SK-N-SH treated with all-trans-retinoic acid at 6 μM for 48 hours (cell line): Measurements from ENCODE around the gene WDR44.

Experiments
- BACH2 ChIP-seq: fragments of 250-450 bp; sonication (Bioruptor Pico); IDR thresholded peaks from 2 replicates; pipeline ENCODE4 v1.9.0; 2021; ENCODE audit warnings: mild to moderate bottlenecking, borderline replicate concordance
- ESRRG ChIP-seq: fragments of 250-450 bp; sonication (Bioruptor Pico); IDR thresholded peaks from 2 replicates; pipeline ENCODE4 v1.6.1; 2021; ENCODE audit warnings: mild to moderate bottlenecking
- ISL1 ChIP-seq: fragments of 250-450 bp; sonication (Bioruptor Pico); IDR thresholded peaks from 2 replicates; pipeline ENCODE4 v2.1.2; 2022; ENCODE audit warnings: mild to moderate bottlenecking, moderate library complexity
- PATZ1 ChIP-seq: fragments of 250-450 bp; sonication (Bioruptor Pico); IDR thresholded peaks from 2 replicates; pipeline ENCODE4 v1.8.0; 2020; ENCODE audit warnings: mild to moderate bottlenecking, moderate library complexity, borderline replicate concordance
- SNAI2 ChIP-seq: fragments of 250-450 bp; sonication (Bioruptor Pico); IDR thresholded peaks from 2 replicates; pipeline ENCODE4 v1.5.0; 2020; ENCODE audit warnings: mild to moderate bottlenecking, moderate library complexity
- TCF4 ChIP-seq: fragments of 250-450 bp; sonication (Bioruptor Pico); IDR thresholded peaks from 2 replicates; pipeline ENCODE4 v1.8.0; 2021; ENCODE audit warnings: mild to moderate bottlenecking, moderate library complexity, borderline replicate concordance
- TOX ChIP-seq: fragments of 250-450 bp; sonication (Bioruptor Pico); IDR thresholded peaks from 2 replicates; pipeline ENCODE4 v1.8.0; 2021; ENCODE audit warnings: mild to moderate bottlenecking, moderate library complexity, borderline replicate concordance
- ZFP3 ChIP-seq: fragments of 250-450 bp; sonication (Bioruptor Pico); IDR thresholded peaks from 2 replicates; pipeline ENCODE4 v1.5.0; 2020; ENCODE audit warnings: mild to moderate bottlenecking, moderate library complexity
- ZNF70 ChIP-seq: fragments of 450-650 bp; formaldehyde crosslinking; IDR thresholded peaks from 2 replicates; pipeline ENCODE4 v1.5.0; 2020; ENCODE audit warnings: mild to moderate bottlenecking, moderate library complexity
- ZNF8 ChIP-seq: fragments of 450-650 bp; formaldehyde crosslinking; IDR thresholded peaks from 2 replicates; pipeline ENCODE4 v1.5.0; 2020; ENCODE audit warnings: mild to moderate bottlenecking, moderate library complexity
- TF ChIP-seq, protein P1 (sequence below): fragments of 250-450 bp; sonication (Bioruptor Pico); IDR thresholded peaks from 2 replicates; pipeline ENCODE4 v1.5.1; 2021; ENCODE audit warnings: mild to moderate bottlenecking, moderate library complexity
- TF ChIP-seq, protein P2 (sequence below): fragments of 250-450 bp; sonication (Bioruptor Pico); IDR thresholded peaks from 2 replicates; pipeline ENCODE4 v1.5.0; 2020; ENCODE audit warnings: mild to moderate bottlenecking, moderate library complexity
- TF ChIP-seq, protein P3 (sequence below): fragments of 250-450 bp; sonication (Bioruptor Pico); IDR thresholded peaks from 2 replicates; pipeline ENCODE4 v1.8.0; 2021; ENCODE audit warnings: low read depth, mild to moderate bottlenecking, moderate library complexity, borderline replicate concordance

- TF ChIP-seq, protein P1, sequence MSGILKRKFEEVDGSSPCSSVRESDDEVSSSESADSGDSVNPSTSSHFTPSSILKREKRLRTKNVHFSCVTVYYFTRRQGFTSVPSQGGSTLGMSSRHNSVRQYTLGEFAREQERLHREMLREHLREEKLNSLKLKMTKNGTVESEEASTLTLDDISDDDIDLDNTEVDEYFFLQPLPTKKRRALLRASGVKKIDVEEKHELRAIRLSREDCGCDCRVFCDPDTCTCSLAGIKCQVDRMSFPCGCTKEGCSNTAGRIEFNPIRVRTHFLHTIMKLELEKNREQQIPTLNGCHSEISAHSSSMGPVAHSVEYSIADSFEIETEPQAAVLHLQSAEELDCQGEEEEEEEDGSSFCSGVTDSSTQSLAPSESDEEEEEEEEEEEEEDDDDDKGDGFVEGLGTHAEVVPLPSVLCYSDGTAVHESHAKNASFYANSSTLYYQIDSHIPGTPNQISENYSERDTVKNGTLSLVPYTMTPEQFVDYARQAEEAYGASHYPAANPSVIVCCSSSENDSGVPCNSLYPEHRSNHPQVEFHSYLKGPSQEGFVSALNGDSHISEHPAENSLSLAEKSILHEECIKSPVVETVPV (CRISPR knock-in tag) = no peak
- TF ChIP-seq SNAI2 (CRISPR knock-in tag) (no peak), PATZ1 (CRISPR knock-in tag) (no peak), TCF4 (no peak), ESRRG (CRISPR knock-in tag) (no peak), ISL1 (CRISPR knock-in tag) (no peak), ZNF70 (CRISPR knock-in tag) (no peak), TOX (CRISPR knock-in tag) (no peak), ZNF8 (CRISPR knock-in tag) (no peak), ZFP3 (CRISPR knock-in tag) (no peak), BACH2 (CRISPR knock-in tag) (no peak)
- TF ChIP-seq, protein P2, sequence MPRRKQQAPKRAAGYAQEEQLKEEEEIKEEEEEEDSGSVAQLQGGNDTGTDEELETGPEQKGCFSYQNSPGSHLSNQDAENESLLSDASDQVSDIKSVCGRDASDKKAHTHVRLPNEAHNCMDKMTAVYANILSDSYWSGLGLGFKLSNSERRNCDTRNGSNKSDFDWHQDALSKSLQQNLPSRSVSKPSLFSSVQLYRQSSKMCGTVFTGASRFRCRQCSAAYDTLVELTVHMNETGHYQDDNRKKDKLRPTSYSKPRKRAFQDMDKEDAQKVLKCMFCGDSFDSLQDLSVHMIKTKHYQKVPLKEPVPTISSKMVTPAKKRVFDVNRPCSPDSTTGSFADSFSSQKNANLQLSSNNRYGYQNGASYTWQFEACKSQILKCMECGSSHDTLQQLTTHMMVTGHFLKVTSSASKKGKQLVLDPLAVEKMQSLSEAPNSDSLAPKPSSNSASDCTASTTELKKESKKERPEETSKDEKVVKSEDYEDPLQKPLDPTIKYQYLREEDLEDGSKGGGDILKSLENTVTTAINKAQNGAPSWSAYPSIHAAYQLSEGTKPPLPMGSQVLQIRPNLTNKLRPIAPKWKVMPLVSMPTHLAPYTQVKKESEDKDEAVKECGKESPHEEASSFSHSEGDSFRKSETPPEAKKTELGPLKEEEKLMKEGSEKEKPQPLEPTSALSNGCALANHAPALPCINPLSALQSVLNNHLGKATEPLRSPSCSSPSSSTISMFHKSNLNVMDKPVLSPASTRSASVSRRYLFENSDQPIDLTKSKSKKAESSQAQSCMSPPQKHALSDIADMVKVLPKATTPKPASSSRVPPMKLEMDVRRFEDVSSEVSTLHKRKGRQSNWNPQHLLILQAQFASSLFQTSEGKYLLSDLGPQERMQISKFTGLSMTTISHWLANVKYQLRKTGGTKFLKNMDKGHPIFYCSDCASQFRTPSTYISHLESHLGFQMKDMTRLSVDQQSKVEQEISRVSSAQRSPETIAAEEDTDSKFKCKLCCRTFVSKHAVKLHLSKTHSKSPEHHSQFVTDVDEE (CRISPR knock-in tag) = no peak
- TF ChIP-seq, protein P3, sequence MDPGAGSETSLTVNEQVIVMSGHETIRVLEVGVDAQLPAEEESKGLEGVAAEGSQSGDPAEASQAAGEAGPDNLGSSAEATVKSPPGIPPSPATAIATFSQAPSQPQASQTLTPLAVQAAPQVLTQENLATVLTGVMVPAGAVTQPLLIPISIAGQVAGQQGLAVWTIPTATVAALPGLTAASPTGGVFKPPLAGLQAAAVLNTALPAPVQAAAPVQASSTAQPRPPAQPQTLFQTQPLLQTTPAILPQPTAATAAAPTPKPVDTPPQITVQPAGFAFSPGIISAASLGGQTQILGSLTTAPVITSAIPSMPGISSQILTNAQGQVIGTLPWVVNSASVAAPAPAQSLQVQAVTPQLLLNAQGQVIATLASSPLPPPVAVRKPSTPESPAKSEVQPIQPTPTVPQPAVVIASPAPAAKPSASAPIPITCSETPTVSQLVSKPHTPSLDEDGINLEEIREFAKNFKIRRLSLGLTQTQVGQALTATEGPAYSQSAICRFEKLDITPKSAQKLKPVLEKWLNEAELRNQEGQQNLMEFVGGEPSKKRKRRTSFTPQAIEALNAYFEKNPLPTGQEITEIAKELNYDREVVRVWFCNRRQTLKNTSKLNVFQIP = no peak
Measured at GRCh38 chrX:118367338-118367737, 21.4 kb downstream of the WDR44 start.
